Type B pancreatic cell (in vitro differentiated cells): ENCODE measurements around the gene LHX6. TPM values are rescaled to one million over a fixed set of nuclear protein-coding genes. Genes with fewer than 3 reads are reported as not detected.

Source experiments
- DNase-seq: peaks from one replicate; pipeline ENCODE4 v3.0.0; 2021; ENCODE audit warnings: mixed read lengths; ENCODE audit not compliant: unreplicated experiment; ENCODE audit errors: extremely low spot score
- H3K27ac Mint-ChIP-seq: 2 replicates; pipeline ENCODE4 v1.8.0; 2021; ENCODE audit warnings: mild to moderate bottlenecking, mixed read lengths
- H3K27me3 Mint-ChIP-seq: 2 replicates; pipeline ENCODE4 v1.8.0; 2021; ENCODE audit warnings: mixed read lengths
- H3K36me3 Mint-ChIP-seq: 2 replicates; pipeline ENCODE4 v1.8.0; 2021; ENCODE audit warnings: mixed read lengths
- H3K4me1 Mint-ChIP-seq: one replicate; pipeline ENCODE4 v1.8.0; 2021; ENCODE audit warnings: mixed read lengths; ENCODE audit not compliant: unreplicated experiment
- H3K4me3 Mint-ChIP-seq: 2 replicates; pipeline ENCODE4 v1.8.0; 2021; ENCODE audit warnings: mild to moderate bottlenecking, mixed read lengths
- H3K9me3 Mint-ChIP-seq: 2 replicates; pipeline ENCODE4 v1.8.0; 2021; ENCODE audit warnings: mixed read lengths
- total RNA-seq: library from RNA; stranded (reverse); gene quantifications from 2 replicates; pipeline ENCODE4 v1.2.1, GENCODE V29; 2021; ENCODE audit warnings: low replicate concordance
- TF ChIP-seq, protein P1 (sequence below): fragments of 200-600 bp; sonication (generic); conservative IDR thresholded peaks from 2 replicates; pipeline ENCODE4 v1.5.0; 2021; ENCODE audit warnings: antibody characterized with exemption, mild to moderate bottlenecking

Gene LHX6
- total RNA-seq, 1 donor from 2014 or later: 10.0 TPM

DNA sequence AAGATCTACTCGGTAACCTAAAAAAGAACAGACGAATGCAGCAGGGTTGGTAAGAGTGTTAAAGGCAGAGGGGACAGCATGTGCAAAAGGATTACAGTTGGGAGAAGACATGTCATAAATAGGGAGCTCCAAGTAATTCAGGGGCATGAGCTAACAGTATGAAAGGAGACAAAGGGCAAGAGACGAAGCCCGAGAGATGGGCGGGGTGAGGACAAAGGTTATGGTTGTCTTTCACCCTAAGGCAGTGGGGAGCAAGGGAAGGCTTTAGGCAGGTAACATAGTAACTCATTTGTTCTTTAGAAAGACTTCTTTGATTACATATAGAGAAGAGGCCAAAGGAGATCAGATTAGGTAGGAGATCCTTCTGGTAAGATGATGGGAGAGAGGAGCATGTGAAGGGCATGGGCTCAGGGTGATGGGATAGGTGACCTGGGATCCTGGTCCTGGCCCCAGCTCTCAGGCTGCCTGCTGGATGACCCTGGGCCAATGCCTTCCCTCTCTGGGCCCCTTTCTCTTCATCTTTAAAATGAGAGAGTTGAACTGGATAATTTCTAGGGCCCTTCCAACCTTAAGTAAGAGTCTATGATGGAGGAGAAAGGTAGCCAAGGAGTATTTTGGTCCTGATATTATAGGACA is 49.6 kb downstream of the LHX6 start:
- no peak for DNase-seq
- Mint-ChIP-seq H3K9me3 (no peaks in the 10 kb centered on the region), H3K27ac (no peak overlapping the region), H3K4me1 (no peaks in the 10 kb centered on the region), H3K4me3 (no peak overlapping the region), H3K27me3 (peaks cover 34% of the 10 kb centered on the region), H3K36me3 (no peaks in the 10 kb centered on the region)
- TF ChIP-seq, protein P1, sequence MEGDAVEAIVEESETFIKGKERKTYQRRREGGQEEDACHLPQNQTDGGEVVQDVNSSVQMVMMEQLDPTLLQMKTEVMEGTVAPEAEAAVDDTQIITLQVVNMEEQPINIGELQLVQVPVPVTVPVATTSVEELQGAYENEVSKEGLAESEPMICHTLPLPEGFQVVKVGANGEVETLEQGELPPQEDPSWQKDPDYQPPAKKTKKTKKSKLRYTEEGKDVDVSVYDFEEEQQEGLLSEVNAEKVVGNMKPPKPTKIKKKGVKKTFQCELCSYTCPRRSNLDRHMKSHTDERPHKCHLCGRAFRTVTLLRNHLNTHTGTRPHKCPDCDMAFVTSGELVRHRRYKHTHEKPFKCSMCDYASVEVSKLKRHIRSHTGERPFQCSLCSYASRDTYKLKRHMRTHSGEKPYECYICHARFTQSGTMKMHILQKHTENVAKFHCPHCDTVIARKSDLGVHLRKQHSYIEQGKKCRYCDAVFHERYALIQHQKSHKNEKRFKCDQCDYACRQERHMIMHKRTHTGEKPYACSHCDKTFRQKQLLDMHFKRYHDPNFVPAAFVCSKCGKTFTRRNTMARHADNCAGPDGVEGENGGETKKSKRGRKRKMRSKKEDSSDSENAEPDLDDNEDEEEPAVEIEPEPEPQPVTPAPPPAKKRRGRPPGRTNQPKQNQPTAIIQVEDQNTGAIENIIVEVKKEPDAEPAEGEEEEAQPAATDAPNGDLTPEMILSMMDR: no peak

DNA sequence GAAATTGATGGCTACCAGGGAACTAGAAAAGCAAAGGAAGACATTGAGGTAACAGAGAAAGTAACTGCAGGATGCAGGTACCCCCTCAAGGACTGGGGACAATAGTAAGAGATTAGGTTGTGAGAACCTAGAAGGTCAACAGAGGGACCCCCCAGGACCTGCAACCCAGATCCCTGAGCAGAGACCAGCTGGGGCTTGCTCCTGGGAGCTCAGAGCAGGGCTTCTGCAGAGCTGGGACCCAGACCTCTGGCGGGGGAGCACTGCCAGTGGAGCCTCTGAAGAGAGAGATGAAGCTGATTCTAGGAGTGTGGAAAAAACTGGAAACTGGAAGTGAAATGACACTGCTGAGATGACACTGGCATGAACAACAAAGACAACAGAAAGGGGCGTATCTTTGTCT is 51.8 kb downstream of the LHX6 start:
- Mint-ChIP-seq H3K27ac (no peak overlapping the region), H3K27me3 (peaks cover 45% of the 10 kb centered on the region), H3K9me3 (no peaks in the 10 kb centered on the region), H3K36me3 (no peaks in the 10 kb centered on the region), H3K4me1 (no peaks in the 10 kb centered on the region), H3K4me3 (no peak overlapping the region)
- TF ChIP-seq, protein P1: no peak
- no peak for DNase-seq

DNA sequence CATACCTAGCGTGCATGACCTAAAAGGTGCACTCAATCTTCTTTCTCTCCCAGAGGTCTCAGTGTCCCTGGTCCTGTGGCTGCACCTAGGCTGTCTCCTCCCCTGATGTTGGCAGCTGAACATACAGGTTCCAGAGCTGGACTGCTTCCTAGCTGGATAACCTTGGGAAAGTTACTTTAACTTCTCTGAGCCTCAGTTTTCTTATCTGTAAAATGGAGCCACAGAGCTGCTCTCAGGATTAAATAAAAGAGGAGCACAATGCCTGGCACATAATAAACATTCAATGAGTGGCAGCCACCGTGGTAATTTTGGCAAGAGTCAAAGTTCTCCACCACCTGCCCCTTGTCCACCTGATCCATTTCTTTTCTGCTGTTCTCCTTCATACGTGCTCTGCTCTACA is 55.1 kb downstream of the LHX6 start:
- no peaks in the 10 kb centered on the region for H3K4me1 Mint-ChIP-seq
- H3K4me3 Mint-ChIP-seq: no peak overlapping the region
- H3K27me3 Mint-ChIP-seq: peaks cover 58% of the 10 kb centered on the region
- no peaks in the 10 kb centered on the region for H3K36me3 Mint-ChIP-seq
- H3K27ac Mint-ChIP-seq: no peak overlapping the region
- TF ChIP-seq, protein P1: no peak
- no peaks in the 10 kb centered on the region for H3K9me3 Mint-ChIP-seq
- no peak for DNase-seq

DNA sequence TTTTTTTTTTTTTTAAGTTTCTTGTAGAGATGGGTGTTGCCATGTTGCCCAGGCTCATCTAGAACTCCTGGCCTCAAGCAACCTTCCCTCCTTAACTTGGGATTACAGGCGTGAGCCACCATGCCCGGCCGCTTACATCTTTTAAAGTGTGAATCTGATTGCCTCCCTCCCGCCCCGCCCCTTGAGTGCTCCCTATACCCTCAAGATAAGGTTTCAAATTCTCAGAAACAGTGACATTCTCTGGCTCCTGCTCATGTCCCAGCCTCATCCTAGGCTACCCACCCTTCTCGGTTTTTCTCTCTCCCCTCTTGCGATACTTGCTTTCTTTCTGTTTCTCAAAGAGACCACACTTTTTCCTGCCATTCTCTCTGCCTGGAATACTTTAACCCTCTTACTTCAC is 56.6 kb downstream of the LHX6 start:
- Mint-ChIP-seq H3K4me3 (no peak overlapping the region), H3K27ac (no peak overlapping the region), H3K36me3 (no peaks in the 10 kb centered on the region), H3K9me3 (no peaks in the 10 kb centered on the region), H3K4me1 (no peaks in the 10 kb centered on the region), H3K27me3 (peaks cover 60% of the 10 kb centered on the region)
- no peak for DNase-seq
- TF ChIP-seq, protein P1: no peak

DNA sequence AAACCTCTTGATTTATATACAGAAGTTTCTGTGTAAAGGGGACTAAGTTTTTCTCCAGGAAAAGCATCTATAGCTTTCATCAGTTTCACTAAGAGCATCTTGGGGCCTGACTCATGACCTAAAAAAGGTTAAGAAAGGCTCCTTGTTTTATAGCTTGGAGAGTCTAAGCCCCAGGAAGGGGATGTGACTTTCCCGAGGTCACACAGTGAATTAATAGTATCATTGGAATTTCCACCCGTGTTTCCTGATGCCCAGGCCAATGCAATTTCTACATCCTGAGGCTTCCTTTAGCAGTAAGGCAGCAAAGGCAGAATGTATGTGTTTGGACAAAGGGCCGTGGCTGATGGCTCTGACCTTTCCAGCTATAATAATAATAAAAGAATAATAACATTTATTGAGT is 60.4 kb downstream of the LHX6 start:
- DNase-seq: no peak
- Mint-ChIP-seq H3K27ac (no peak overlapping the region), H3K9me3 (peaks cover 4% of the 10 kb centered on the region), H3K4me3 (no peak overlapping the region), H3K4me1 (no peaks in the 10 kb centered on the region), H3K27me3 (peaks cover 63% of the 10 kb centered on the region), H3K36me3 (no peaks in the 10 kb centered on the region)
- TF ChIP-seq, protein P1: no peak

DNA sequence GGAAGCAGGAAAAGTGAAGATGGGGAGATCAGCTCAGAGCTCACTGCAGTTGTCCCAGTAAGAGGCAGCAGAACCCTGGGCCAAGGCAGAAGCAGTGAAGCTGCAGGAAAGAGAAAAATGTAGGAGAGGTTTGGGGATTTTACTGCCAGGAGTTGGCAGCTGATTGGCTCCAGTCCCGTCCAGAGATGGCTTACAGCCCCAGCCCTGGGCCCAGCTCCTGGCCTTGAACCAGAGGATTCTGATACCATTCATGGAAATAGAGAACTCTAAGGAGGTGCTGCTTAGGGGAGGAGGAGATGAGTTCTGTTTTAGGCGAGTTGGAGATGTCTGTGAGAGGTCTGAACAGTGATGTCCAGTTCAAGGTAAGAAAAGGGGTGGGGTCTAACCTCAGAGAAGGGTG is 64.5 kb downstream of the LHX6 start:
- Mint-ChIP-seq H3K27ac (no peak overlapping the region), H3K27me3 (peaks cover 50% of the 10 kb centered on the region)

More for the DNA sequence above, 64.5 kb downstream of the LHX6 start:
- no peak overlapping the region for H3K4me3 Mint-ChIP-seq
- peaks cover 4% of the 10 kb centered on the region for H3K9me3 Mint-ChIP-seq
- TF ChIP-seq, protein P1: no peak
- H3K36me3 Mint-ChIP-seq: no peaks in the 10 kb centered on the region
- no peaks in the 10 kb centered on the region for H3K4me1 Mint-ChIP-seq
- no peak for DNase-seq
